NCI-H82 treated with DMSO at 0.1 percent for 48 hours (cell line): Measurements from ENCODE around the gene ANKIB1.
A peak's percentile ranks its signal among the peaks of the same experiment; 100 is the strongest.
"Not testable (repeated sequence)": the region's sequence is repeated elsewhere in the genome, so short reads cannot be mapped to it uniquely, and the experiment has no call there.

Experiments
- DNase-seq: peaks from one replicate; lab custom pipeline; 2025; ENCODE audit not compliant: unreplicated experiment; lab: John Stamatoyannopoulos, UW

The ANKIB1 gene

GRCh38 chr7:92402920-92403759 is 157.4 kb downstream of the ANKIB1 start:
- DNase-seq, result no peak

- DNase-seq, result no peak
These were observed 157.9 kb downstream of the ANKIB1 start for GRCh38 chr7:92403760-92404074.

- DNase-seq, result no peak
These were observed 158.4 kb downstream of the ANKIB1 start for GRCh38 chr7:92404170-92404614.

- no peak for DNase-seq
These were observed 163.6 kb downstream of the ANKIB1 start for GRCh38 chr7:92409357-92409756.

GRCh38 chr7:92410162-92410561 is 164.4 kb downstream of the ANKIB1 start:
- not testable (repeated sequence) for DNase-seq

- no peak for DNase-seq
These were observed 167.0 kb downstream of the ANKIB1 start for GRCh38 chr7:92412745-92413144.

- DNase-seq, result no peak
These were observed 167.8 kb downstream of the ANKIB1 start for GRCh38 chr7:92413550-92413949.

GRCh38 chr7:92415225-92415624 is 169.5 kb downstream of the ANKIB1 start:
- DNase-seq, result no peak

GRCh38 chr7:92417913-92418312 is 172.1 kb downstream of the ANKIB1 start:
- no peak for DNase-seq

GRCh38 chr7:92421676-92422435 is 176.1 kb downstream of the ANKIB1 start:
- DNase-seq, result peak; percentile 28

GRCh38 chr7:92422926-92423325 is 177.2 kb downstream of the ANKIB1 start:
- no peak for DNase-seq

- no peak for DNase-seq
These were observed 177.9 kb downstream of the ANKIB1 start for GRCh38 chr7:92423710-92424131.

- DNase-seq, result no peak
These were observed 179.7 kb downstream of the ANKIB1 start for GRCh38 chr7:92425311-92425947.

- DNase-seq, result no peak
These were observed 181.4 kb downstream of the ANKIB1 start for GRCh38 chr7:92427193-92427592.

GRCh38 chr7:92432299-92432946 is 186.6 kb downstream of the ANKIB1 start:
- DNase-seq, result no peak

GRCh38 chr7:92433019-92433418 is 187.2 kb downstream of the ANKIB1 start:
- no peak for DNase-seq

GRCh38 chr7:92435542-92435941 is 189.8 kb downstream of the ANKIB1 start:
- no peak for DNase-seq

- no peak for DNase-seq
These were observed 191.1 kb downstream of the ANKIB1 start for GRCh38 chr7:92436612-92437445.

- no peak for DNase-seq
These were observed 192.2 kb downstream of the ANKIB1 start for GRCh38 chr7:92437956-92438491.

- DNase-seq, result not testable (repeated sequence)
These were observed 196.9 kb downstream of the ANKIB1 start for GRCh38 chr7:92442720-92443119.
